ENCODE measurements around the gene AKR7A2.

Gene AKR7A2

GRCh38 chr1:19333587-19334354 is 21.8 kb upstream of the AKR7A2 start:
- in situ Hi-C loops (cut with HindIII; ENCODE audit: low sequenced_read_pairs): no loop called here
- DNase-seq (ENCODE audit: low read depth): no peak
- H3K4me3 ChIP-seq (ENCODE audit: low read depth, low read length): no peak overlapping the region
- no peak for TF ChIP-seq CTCF (IDR thresholded peaks at IDR 0.05; ENCODE audit: low read depth, low read length, missing control alignments)

- no peak for TF ChIP-seq CTCF (IDR thresholded peaks at IDR 0.05; ENCODE audit: low read depth, low read length, missing control alignments)
- in situ Hi-C loops (cut with HindIII; ENCODE audit: low sequenced_read_pairs): no loop called here
These were observed 20.9 kb upstream of the AKR7A2 start for GRCh38 chr1:19332832-19333231.

GRCh38 chr1:19331262-19331878 is 19.4 kb upstream of the AKR7A2 start:
- DNase-seq (ENCODE audit: low read depth): no peak
- in situ Hi-C loops (cut with HindIII; ENCODE audit: low sequenced_read_pairs): no loop called here
- H3K4me3 ChIP-seq (ENCODE audit: low read depth, low read length): no peak overlapping the region
- no peak for TF ChIP-seq CTCF (IDR thresholded peaks at IDR 0.05; ENCODE audit: low read depth, low read length, missing control alignments)

More at GRCh38 chr1:19332832-19333231, 20.9 kb upstream of the AKR7A2 start:
- no peak overlapping the region for H3K4me3 ChIP-seq (ENCODE audit: low read depth, low read length)
- DNase-seq (ENCODE audit: low read depth): no peak

- TF ChIP-seq CTCF (IDR thresholded peaks at IDR 0.05; ENCODE audit: low read depth, low read length, missing control alignments): no peak
- in situ Hi-C loops (cut with HindIII; ENCODE audit: low sequenced_read_pairs): no loop called here
- no peak overlapping the region for H3K4me3 ChIP-seq (ENCODE audit: low read depth, low read length)
- no peak for DNase-seq (ENCODE audit: low read depth)
These were observed 18.6 kb upstream of the AKR7A2 start for GRCh38 chr1:19330449-19331135.

- DNase-seq (ENCODE audit: low read depth): no peak
- no peak for TF ChIP-seq CTCF (IDR thresholded peaks at IDR 0.05; ENCODE audit: low read depth, low read length, missing control alignments)
- no peak overlapping the region for H3K4me3 ChIP-seq (ENCODE audit: low read depth, low read length)
- in situ Hi-C loops (cut with HindIII; ENCODE audit: low sequenced_read_pairs): no loop called here
These were observed 17.7 kb upstream of the AKR7A2 start for GRCh38 chr1:19329611-19330010.

- in situ Hi-C loops (cut with HindIII; ENCODE audit: low sequenced_read_pairs): no loop called here
- no peak overlapping the region for H3K4me3 ChIP-seq (ENCODE audit: low read depth, low read length)
- TF ChIP-seq CTCF (IDR thresholded peaks at IDR 0.05; ENCODE audit: low read depth, low read length, missing control alignments): no peak
- no peak for DNase-seq (ENCODE audit: low read depth)
These were observed 17.2 kb upstream of the AKR7A2 start for GRCh38 chr1:19329188-19329587.
